ENCODE results near the gene SMIM7.

SMIM7 gene

DNA sequence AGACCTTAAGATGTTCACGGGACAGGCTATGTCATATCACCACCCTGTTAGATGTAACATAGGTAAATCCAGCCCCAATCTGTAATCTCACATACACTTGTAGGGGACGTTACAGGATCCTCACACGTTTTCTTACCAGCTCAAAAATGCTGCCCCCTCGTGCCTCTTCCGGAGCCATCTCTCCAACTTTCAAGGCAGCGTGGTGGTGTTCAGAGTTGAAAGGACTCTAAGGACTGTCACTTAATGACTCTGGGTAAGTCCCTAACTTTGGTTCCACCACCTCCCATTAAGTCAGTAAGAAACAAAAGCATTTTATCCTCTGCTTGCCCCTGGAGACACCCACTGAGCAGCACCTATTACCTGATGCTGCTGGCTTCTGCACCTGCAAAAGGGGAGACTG lies 36.4 kb downstream of the SMIM7 start:
- H3K4me3 ChIP-seq (ENCODE audit: low read depth, low read length): no peak overlapping the region
- TF ChIP-seq, protein P1, sequence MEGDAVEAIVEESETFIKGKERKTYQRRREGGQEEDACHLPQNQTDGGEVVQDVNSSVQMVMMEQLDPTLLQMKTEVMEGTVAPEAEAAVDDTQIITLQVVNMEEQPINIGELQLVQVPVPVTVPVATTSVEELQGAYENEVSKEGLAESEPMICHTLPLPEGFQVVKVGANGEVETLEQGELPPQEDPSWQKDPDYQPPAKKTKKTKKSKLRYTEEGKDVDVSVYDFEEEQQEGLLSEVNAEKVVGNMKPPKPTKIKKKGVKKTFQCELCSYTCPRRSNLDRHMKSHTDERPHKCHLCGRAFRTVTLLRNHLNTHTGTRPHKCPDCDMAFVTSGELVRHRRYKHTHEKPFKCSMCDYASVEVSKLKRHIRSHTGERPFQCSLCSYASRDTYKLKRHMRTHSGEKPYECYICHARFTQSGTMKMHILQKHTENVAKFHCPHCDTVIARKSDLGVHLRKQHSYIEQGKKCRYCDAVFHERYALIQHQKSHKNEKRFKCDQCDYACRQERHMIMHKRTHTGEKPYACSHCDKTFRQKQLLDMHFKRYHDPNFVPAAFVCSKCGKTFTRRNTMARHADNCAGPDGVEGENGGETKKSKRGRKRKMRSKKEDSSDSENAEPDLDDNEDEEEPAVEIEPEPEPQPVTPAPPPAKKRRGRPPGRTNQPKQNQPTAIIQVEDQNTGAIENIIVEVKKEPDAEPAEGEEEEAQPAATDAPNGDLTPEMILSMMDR (IDR thresholded peaks at IDR 0.05; ENCODE audit: borderline replicate concordance, insufficient read depth, low read depth, low read length): no peak

DNA sequence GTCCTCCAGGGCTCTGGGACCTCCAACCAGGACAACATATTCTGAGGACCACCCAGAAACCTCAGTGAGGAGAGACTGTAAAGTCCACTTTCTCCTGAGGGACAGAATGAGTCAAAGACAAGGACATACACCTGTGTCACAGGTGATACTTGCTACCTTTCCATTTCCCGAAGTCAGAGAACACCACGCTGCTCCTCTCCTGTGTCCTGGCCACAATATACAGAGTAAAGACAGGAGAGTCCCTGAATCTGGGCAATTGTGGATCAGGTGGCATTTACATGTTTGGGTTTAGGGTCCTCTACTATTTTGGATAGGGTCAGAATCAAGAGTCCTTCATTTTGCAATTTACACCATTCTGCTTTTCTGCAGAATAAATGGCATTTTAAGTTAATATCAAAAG lies 36.9 kb downstream of the SMIM7 start:
- TF ChIP-seq, protein P1 (IDR thresholded peaks at IDR 0.05; ENCODE audit: borderline replicate concordance, insufficient read depth, low read depth, low read length): no peak
- no peak overlapping the region for H3K4me3 ChIP-seq (ENCODE audit: low read depth, low read length)

DNA sequence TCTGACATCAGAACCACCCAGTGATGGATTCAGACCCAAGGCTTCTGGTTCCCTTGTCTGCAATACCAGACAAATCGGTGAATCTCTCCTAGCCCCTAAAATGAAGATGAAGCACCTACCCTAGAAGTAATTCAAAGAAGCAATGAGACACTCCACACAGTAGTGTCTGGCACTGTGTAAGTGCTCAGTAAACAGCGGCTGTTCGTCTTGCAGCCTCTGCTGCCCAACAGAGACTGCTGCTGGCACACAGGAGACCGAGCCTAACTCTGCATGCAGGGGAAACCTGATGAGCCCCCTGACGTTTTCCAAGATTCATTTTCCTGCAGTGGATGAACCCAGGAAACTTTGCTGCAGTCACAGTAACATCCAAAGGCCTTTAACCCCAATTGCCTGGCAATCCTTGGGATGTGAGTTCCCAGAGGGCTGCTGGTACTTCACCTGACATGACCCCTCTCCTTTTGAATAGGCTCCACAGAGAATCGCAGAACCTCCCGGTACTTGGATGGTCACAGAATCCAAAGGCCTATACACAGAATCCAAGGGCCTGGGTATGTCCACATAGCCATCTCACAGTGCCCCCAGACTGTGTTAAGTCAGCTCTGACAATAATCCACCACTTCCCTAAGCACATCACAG lies 38.7 kb downstream of the SMIM7 start:
- TF ChIP-seq, protein P1 (IDR thresholded peaks at IDR 0.05; ENCODE audit: borderline replicate concordance, insufficient read depth, low read depth, low read length): no peak
- H3K4me3 ChIP-seq (ENCODE audit: low read depth, low read length): no peak overlapping the region

DNA sequence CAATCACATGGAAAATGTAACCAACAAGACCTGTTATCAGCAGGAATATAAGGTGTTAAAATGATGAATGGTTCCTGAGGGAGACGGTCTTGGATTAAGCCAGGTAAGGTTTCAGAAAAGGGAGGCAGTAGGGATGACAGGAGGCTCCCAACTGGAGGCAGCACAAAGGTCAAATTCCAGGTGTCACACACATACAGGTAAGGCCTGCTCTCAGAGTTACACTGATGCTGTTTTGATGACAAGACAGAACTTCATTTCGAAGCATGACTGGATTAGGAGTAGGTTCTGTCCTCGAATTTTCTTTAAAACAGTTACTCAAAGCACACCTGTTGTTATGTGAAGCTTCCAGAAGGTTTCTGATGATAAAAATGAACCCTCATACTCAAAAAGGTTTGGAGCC lies 39.4 kb downstream of the SMIM7 start:
- no peak overlapping the region for H3K4me3 ChIP-seq (ENCODE audit: low read depth, low read length)
- TF ChIP-seq, protein P1 (IDR thresholded peaks at IDR 0.05; ENCODE audit: borderline replicate concordance, insufficient read depth, low read depth, low read length): no peak

DNA sequence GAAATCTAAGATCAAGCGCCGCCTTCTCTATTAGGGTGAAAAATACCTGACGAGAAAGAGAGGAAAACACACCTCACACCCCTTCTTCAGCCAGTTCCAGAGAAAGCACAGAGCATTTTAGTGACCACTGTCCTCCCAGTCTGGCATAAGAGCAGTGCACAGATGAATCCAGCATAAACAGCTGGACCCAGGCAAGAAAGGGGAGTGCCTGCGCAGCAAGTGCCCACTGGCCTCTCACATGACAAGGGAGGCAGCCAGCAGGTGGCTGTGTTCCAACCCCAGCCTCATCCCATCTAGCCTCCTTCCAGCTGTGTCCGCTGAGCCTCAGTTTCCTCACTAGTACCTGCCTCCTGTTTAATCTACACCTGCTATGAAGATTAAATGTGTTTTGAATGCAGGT lies 39.9 kb downstream of the SMIM7 start:
- TF ChIP-seq, protein P1 (IDR thresholded peaks at IDR 0.05; ENCODE audit: borderline replicate concordance, insufficient read depth, low read depth, low read length): no peak
- H3K4me3 ChIP-seq (ENCODE audit: low read depth, low read length): no peak overlapping the region

DNA sequence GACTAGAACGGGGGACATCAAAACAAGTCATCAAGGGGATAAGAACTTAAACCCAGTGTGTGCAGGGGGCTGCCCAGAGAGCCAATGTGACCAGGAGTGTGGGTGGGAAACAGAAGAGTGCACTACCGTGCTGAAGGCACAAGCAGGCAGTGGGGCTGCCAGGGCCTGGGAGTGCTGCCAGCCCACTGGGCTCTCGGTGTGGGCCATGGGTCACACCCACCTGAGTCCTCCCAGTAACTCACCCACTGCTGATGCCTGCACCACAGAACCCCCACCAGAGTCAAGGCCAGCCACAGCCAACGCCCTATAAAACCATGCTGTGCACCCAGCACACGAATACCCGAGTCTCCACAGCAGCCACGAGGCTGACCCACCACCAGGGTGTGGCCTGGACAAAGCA lies 40.5 kb downstream of the SMIM7 start:
- no peak overlapping the region for H3K4me3 ChIP-seq (ENCODE audit: low read depth, low read length)
- TF ChIP-seq, protein P1 (IDR thresholded peaks at IDR 0.05; ENCODE audit: borderline replicate concordance, insufficient read depth, low read depth, low read length): no peak

DNA sequence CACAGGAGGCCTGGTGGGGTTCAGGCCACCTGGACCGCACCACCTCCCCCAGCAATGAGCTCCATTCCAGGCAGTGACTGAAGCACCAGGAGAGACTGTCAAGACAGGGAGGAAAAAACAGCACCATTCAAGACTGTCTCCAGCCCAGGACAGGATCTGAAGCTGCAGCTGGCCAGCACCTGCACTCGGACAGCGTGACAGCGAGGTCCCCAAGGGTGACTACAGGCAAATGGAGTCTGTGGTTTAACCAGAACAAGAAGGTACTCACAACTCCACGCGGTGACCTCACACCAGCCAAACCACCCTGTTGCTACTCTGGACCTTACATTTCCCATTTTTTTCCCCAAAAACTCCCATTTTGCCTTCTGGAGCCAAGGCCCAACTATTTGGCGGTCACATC lies 41.7 kb downstream of the SMIM7 start:
- TF ChIP-seq, protein P1 (IDR thresholded peaks at IDR 0.05; ENCODE audit: borderline replicate concordance, insufficient read depth, low read depth, low read length): no peak
- H3K4me3 ChIP-seq (ENCODE audit: low read depth, low read length): peak overlapping the region; percentile 11

All from GM12875 (cell line).